Right cardiac atrium (tissue), 5 donors: ENCODE measurements around the gene PJA2. TPM values are rescaled to one million over a fixed set of nuclear protein-coding genes. Genes with fewer than 3 reads are reported as not detected.

Experiments
- ATAC-seq, 2 donors: fragments of 200-7000 bp; cut with Tn5 transposase; one replicate each; pipeline versions ENCODE4 v1.8.0 to v1.9.1; 2020; ENCODE audit warnings: moderate library complexity in 2 of 2, mild to moderate bottlenecking in 1 of 2
- DNase-seq, 3 donors: peaks; one replicate each; pipeline ENCODE4 v3.0.0-alpha.2; 2020
- H3K27ac ChIP-seq: one replicate; pipeline ENCODE4 v1.5.1; 2013; ENCODE audit warnings: mild to moderate bottlenecking, low read length, control low read depth, moderate library complexity
- H3K27me3 ChIP-seq: one replicate; pipeline ENCODE4 v1.6.1; 2013; ENCODE audit not compliant: control insufficient read depth, insufficient read depth
- H3K4me1 ChIP-seq: one replicate; pipeline ENCODE4 v1.6.1; 2013; ENCODE audit warnings: low read length; ENCODE audit not compliant: control insufficient read depth, insufficient read depth
- H3K4me3 ChIP-seq: one replicate; pipeline ENCODE4 v1.5.1; 2013; ENCODE audit warnings: low read length, control low read depth
- H3K9me3 ChIP-seq: one replicate; pipeline ENCODE4 v1.6.1; 2013; ENCODE audit warnings: low read length; ENCODE audit not compliant: control insufficient read depth
- WGBS: extraction: QIAGEN DNeasy Blood & Tissue Kit; methylation state at CpG from one replicate; pipeline ENCODE4 v1.1.7; 2013; 5-methylcytosine and 5-hydroxymethylcytosine counted together
- intact Hi-C, 4 donors: fragments of 100-400 bp; cut with DNase I; formaldehyde crosslinking; loops; one replicate each; pipeline versions ENCODE4 v1.11.0 to v1.14.0; 2022 to 2023
- polyA plus RNA-seq: library from polyadenylated mRNA; stranded (reverse); fragments of 200-250 nt; gene quantifications from one replicate; pipeline ENCODE4 v1.2.3, GENCODE V29; 2013
- total RNA-seq, 4 donors: library from RNA; stranded (reverse); fragmentation: NEBNext Ultra II Directional; extraction: Animal tissue kit (Norgen Biotek cat#: 25700); gene quantifications; one replicate each; pipeline ENCODE4 v1.2.1, GENCODE V29; 2021
- donor health status: healthy with polysubstance abuse.
- donor health status: DM: no; HTN: yes; CAD: no.
- donor health status: DM: no; HTN: no; CAD: no.
- donor health status: DM: no; HTN: yes; CAD: no; lungs with severe emphysema.
- donor health status: DM: yes; HTN: yes; CAD: no.

The PJA2 gene
- total and polyA plus RNA-seq, 5 donors = 37.4 to 122 (median 97.3) TPM

GRCh38 chr5:109408991-109409843 is 557 bp downstream of the PJA2 start:
- H3K4me3 ChIP-seq = peak overlapping the region; percentile 69
- intact Hi-C loops = loop anchor here in 1 of 4 donors (10.0 kb wide), 1 partner anchor 54 kb away; no protein-coding TSS in a partner anchor
- peak; percentile 77 to 87 (median 87) for DNase-seq
- under 1% methylated on average over 52 of the region's 52 CpGs for WGBS
- H3K4me1 ChIP-seq = no peaks in the 10 kb centered on the region
- H3K27ac ChIP-seq = peak overlapping the region; percentile 91
- ATAC-seq = peak; percentile 40 to 66
- H3K9me3 ChIP-seq = no peaks in the 10 kb centered on the region
- H3K27me3 ChIP-seq = no peaks in the 10 kb centered on the region

DNA sequence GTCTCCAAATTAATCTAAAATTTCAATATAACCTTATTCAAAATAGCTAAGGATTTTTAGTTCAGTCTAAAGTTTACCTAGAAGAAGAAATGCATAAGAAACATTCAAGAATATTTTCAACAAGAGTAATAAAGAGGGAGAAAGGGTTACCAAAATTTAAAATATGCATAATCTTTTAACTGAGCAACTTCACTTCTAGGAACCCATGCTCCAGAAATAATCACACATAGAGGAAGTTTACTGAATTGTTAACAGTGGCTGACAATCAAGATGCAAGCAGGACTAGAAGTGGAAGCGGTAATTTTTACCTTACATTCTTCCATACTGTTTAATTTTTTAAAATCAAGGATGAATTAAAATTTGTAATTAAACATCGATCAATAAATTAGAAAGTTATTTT is 1.9 kb downstream of the PJA2 start:
- no peak for DNase-seq
- Histone ChIP-seq H3K27me3 (no peaks in the 10 kb centered on the region), H3K4me1 (no peaks in the 10 kb centered on the region), H3K4me3 (peak overlapping the region; percentile 69), H3K27ac (no peak overlapping the region), H3K9me3 (no peaks in the 10 kb centered on the region)
- intact Hi-C loops = loop anchor here in 1 of 4 donors (10.0 kb wide), 1 partner anchor 53 kb away; no protein-coding TSS in a partner anchor
- 16% methylated on average over 2 of the region's 2 CpGs for WGBS
- ATAC-seq = no peak

GRCh38 chr5:109406719-109407118 is 3.1 kb downstream of the PJA2 start:
- Histone ChIP-seq H3K4me3 (no peak overlapping the region), H3K4me1 (no peaks in the 10 kb centered on the region), H3K27me3 (no peaks in the 10 kb centered on the region), H3K9me3 (no peaks in the 10 kb centered on the region), H3K27ac (no peak overlapping the region)
- DNase-seq = no peak
- ATAC-seq = no peak
- intact Hi-C loops = loop anchor here in 1 of 4 donors (10.0 kb wide), 1 partner anchor 52 kb away; no protein-coding TSS in a partner anchor
- 49% methylated on average over 1 of the region's 1 CpG for WGBS

GRCh38 chr5:109404428-109404960 is 5.3 kb downstream of the PJA2 start:
- 82% methylated on average over 6 of the region's 6 CpGs for WGBS
- intact Hi-C loops = loop anchor here in 1 of 4 donors (10.0 kb wide), 1 partner anchor 50 kb away; no protein-coding TSS in a partner anchor
- H3K4me3 ChIP-seq = no peak overlapping the region
- H3K27ac ChIP-seq = no peak overlapping the region
- peaks cover 3% of the 10 kb centered on the region for H3K4me1 ChIP-seq
- no peak for ATAC-seq
- no peaks in the 10 kb centered on the region for H3K9me3 ChIP-seq
- DNase-seq = peak in 1 of 3 donors; percentile 14
- H3K27me3 ChIP-seq = no peaks in the 10 kb centered on the region

GRCh38 chr5:109403469-109403868 is 6.3 kb downstream of the PJA2 start:
- Histone ChIP-seq H3K9me3 (no peaks in the 10 kb centered on the region), H3K4me1 (peaks cover 8% of the 10 kb centered on the region), H3K4me3 (no peak overlapping the region), H3K27me3 (no peaks in the 10 kb centered on the region), H3K27ac (no peak overlapping the region)
- intact Hi-C loops = loop anchor here in 1 of 4 donors (10.0 kb wide), 1 partner anchor 49 kb away; no protein-coding TSS in a partner anchor
- DNase-seq (no peak), ATAC-seq (no peak)
- WGBS = 95% methylated on average over 5 of the region's 5 CpGs

DNA sequence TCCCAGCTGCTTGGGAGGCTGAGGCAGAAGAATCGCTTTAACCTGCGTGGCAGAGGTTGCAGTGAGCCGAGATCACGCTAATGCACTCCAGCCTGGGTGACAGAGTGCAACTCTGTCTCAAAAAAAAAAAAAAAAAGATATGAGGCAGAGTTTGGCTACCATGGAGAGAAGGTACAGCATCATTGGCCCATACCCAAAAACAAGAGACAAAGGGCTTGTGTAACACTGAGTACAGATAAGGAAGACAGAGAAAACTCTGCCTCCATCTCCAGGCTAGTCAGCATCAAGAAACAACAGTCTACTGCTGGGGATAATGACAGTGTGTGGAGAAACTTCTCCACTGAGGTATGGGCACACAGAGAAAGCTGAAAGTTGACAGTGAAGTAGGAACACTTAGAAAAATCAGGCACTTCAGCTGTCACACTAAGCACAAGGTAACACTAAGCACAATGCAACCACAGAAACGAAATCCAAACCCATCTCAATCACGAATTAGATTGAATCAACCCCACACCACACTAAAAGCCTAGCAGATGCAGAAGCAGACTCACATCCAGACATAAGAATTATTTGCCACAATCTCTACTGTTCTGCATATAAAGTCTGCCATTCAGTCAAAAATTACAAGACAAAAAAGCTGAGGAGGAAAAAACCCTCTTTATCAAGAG is 10.5 kb downstream of the PJA2 start:
- H3K4me3 ChIP-seq = no peak overlapping the region
- H3K27ac ChIP-seq = peak overlapping the region; percentile 38
- DNase-seq (peak in 1 of 3 donors; percentile 49), ATAC-seq (peak; percentile 94 to 96)
- peaks cover 8% of the 10 kb centered on the region for H3K4me1 ChIP-seq
- 55% methylated on average over 6 of the region's 6 CpGs for WGBS
- no peaks in the 10 kb centered on the region for H3K27me3 ChIP-seq
- intact Hi-C loops = no loop called here
- H3K9me3 ChIP-seq = no peaks in the 10 kb centered on the region

DNA sequence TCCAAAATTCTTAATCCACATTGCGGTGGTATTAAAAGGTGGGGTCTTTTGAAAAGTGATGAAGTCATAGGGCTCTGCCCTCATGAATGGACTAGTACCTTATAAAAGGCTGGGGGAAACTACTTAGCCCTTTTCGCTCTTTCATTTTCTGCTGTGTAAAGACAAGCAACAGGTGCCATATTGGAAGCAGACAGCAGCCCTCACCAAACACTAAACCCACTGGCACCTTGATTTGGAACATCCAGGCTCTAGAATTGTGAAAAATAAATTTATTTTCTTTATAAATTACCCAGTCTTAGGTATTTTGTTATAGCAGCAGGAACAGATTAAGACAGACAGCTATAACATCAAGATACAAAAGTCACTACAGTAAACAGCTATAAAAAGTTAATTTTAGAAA is 12.8 kb downstream of the PJA2 start:
- intact Hi-C loops = no loop called here
- Histone ChIP-seq H3K4me1 (peaks cover 8% of the 10 kb centered on the region), H3K4me3 (no peak overlapping the region), H3K27ac (no peak overlapping the region), H3K9me3 (no peaks in the 10 kb centered on the region), H3K27me3 (no peaks in the 10 kb centered on the region)
- WGBS = 75% methylated on average over 2 of the region's 2 CpGs
- DNase-seq (no peak), ATAC-seq (no peak)

DNA sequence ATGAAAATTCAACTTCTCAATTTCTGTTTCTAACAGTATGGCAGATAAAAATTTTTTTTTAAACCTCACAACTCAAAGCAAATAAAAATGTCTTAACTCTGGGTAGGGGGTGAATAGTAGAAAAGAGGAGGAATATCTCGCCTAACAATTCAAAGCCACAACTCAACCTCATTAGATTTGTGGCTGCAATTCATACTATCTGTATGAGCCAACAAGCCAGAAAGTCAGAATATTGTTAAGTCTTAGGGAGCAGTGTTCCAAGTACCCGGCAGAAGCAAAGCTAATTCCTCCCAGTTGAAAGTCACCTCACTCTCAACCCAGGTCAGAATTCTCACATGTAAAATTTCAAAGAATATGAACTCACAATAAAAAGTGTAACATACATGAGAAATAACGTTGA is 15.0 kb downstream of the PJA2 start:
- 58% methylated on average over 3 of the region's 3 CpGs for whole genome bisulfite sequencing
- DNase-seq (no peak), ATAC-seq (no peak)
- Histone ChIP-seq H3K27me3 (no peaks in the 10 kb centered on the region), H3K4me3 (no peak overlapping the region), H3K4me1 (peaks cover 4% of the 10 kb centered on the region), H3K9me3 (no peaks in the 10 kb centered on the region), H3K27ac (no peak overlapping the region)
- intact Hi-C loops = no loop called here

- no peak for ATAC-seq
- no peaks in the 10 kb centered on the region for H3K9me3 ChIP-seq
- H3K4me1 ChIP-seq = peaks cover 2% of the 10 kb centered on the region
- H3K27ac ChIP-seq = no peak overlapping the region
- H3K27me3 ChIP-seq = no peaks in the 10 kb centered on the region
- H3K4me3 ChIP-seq = no peak overlapping the region
- no peak for DNase-seq
- intact Hi-C loops = no loop called here
These were observed 19.6 kb downstream of the PJA2 start for GRCh38 chr5:109390188-109390587.

DNA sequence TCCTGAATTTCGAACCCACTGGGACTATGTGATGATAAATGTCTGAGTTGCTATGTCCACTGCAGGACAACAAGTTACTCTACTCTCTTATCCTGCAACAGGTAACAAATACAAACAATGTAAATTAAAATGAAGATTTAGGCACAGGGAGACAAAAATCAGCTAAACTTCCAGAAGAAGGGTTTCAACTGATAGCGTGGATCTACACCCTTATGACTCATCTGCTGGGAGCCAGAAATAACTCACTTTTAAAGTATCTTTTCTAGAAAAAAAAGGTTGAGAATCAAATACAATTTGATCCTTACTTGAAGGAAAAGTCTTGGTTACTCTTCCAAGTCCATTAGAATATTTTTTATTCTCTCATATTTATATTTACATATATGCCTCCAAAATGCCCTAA is 21.4 kb downstream of the PJA2 start:
- peak in 1 of 2 donors; percentile 28 for ATAC-seq
- no peak overlapping the region for H3K27ac ChIP-seq

More for the DNA sequence above, 21.4 kb downstream of the PJA2 start:
- no peak overlapping the region for H3K4me3 ChIP-seq
- 66% methylated on average over 2 of the region's 2 CpGs for WGBS
- intact Hi-C loops = no loop called here
- H3K9me3 ChIP-seq = no peaks in the 10 kb centered on the region
- no peak for DNase-seq
- H3K27me3 ChIP-seq = no peaks in the 10 kb centered on the region
- H3K4me1 ChIP-seq = peaks cover 2% of the 10 kb centered on the region
